OCI-LY7 (cell line): ENCODE data around the gene RASA2. TPM values are rescaled to one million over a fixed set of nuclear protein-coding genes. Genes with fewer than 3 reads are reported as not detected.

Experiments
- BruUV-seq: library from RNA; stranded (reverse); fragments of 400-500 nt; replicated peaks from 2 replicates; lab custom pipeline; 2021; lab: Mats Ljungman, UMichigan
- CTCF ChIA-PET: fragments of 300-600 bp; sonication (Branson Sonifier 250); formaldehyde crosslinking; loops from one replicate; lab custom pipeline; 2022; ENCODE audit warnings: antibody characterized with exemption; ENCODE audit not compliant: unreplicated experiment; lab: Charles Lee
- POLR2A ChIA-PET: fragments of 300-600 bp; sonication (Branson Sonifier 250); formaldehyde crosslinking; loops from one replicate; lab custom pipeline; 2022; ENCODE audit warnings: antibody characterized with exemption; lab: Charles Lee
- DNase-seq: peaks from one replicate; pipeline ENCODE4 v3.0.0-alpha.2; 2015; ENCODE audit warnings: low spot score
- H2AFZ ChIP-seq: fragments of 200-600 bp; sonication (generic), shearing (Covaris generic); 2 replicates; pipeline ENCODE4 v1.6.1; 2014; ENCODE audit warnings: mild to moderate bottlenecking, antibody characterized with exemption, low read length, moderate library complexity
- H3K27ac ChIP-seq: fragments of 200-600 bp; sonication (generic); 2 replicates; pipeline ENCODE4 v1.5.1; 2014; ENCODE audit warnings: mixed run types, low read depth, mild to moderate bottlenecking, moderate library complexity, low read length, inconsistent platforms; ENCODE audit not compliant: poor library complexity, severe bottlenecking
- H3K36me3 ChIP-seq: fragments of 200-600 bp; sonication (generic); 2 replicates; pipeline ENCODE4 v1.6.1; 2014; ENCODE audit warnings: mild to moderate bottlenecking, antibody characterized with exemption, low read length, moderate library complexity, mixed read lengths; ENCODE audit not compliant: insufficient read depth
- H3K4me1 ChIP-seq: fragments of 200-600 bp; sonication (generic); 2 replicates; pipeline ENCODE4 v1.5.1; 2014; ENCODE audit warnings: mild to moderate bottlenecking, low read length; ENCODE audit not compliant: insufficient read depth, poor library complexity, severe bottlenecking
- H3K4me2 ChIP-seq: fragments of 200-600 bp; sonication (generic); 2 replicates; pipeline ENCODE4 v1.6.1; 2014; ENCODE audit warnings: mild to moderate bottlenecking, low read length
- H3K4me3 ChIP-seq: fragments of 200-600 bp; sonication (generic); 2 replicates; pipeline ENCODE4 v1.5.1; 2014; ENCODE audit warnings: mild to moderate bottlenecking, low read depth, low read length; ENCODE audit not compliant: poor library complexity, severe bottlenecking
- H3K79me2 ChIP-seq: fragments of 200-600 bp; sonication (generic); 2 replicates; pipeline ENCODE4 v1.6.1; 2016; ENCODE audit warnings: low read depth, mild to moderate bottlenecking, low read length, moderate library complexity, mixed read lengths; ENCODE audit not compliant: insufficient read depth
- H3K9me2 ChIP-seq: fragments of 200-600 bp; sonication (generic); 2 replicates; pipeline ENCODE4 v1.6.1; 2016; ENCODE audit warnings: mild to moderate bottlenecking, low read length, mixed read lengths; ENCODE audit not compliant: insufficient read depth
- H3K9me3 ChIP-seq: fragments of 200-600 bp; sonication (generic); 2 replicates; pipeline ENCODE4 v1.6.1; 2014; ENCODE audit warnings: mild to moderate bottlenecking, mixed run types, low read length, mixed read lengths
- H4K20me1 ChIP-seq: fragments of 200-600 bp; sonication (generic); 2 replicates; pipeline ENCODE4 v1.6.1; 2014; ENCODE audit warnings: mild to moderate bottlenecking, antibody characterized with exemption, low read length, moderate library complexity, mixed read lengths; ENCODE audit not compliant: insufficient read depth
- EZH2phosphoT487 ChIP-seq: fragments of 200-600 bp; sonication (generic); IDR thresholded peaks from 2 replicates; pipeline ENCODE4 v1.6.1; 2018; ENCODE audit warnings: low read depth, borderline replicate concordance, mild to moderate bottlenecking, mixed run types, antibody characterized with exemption, low read length, moderate library complexity, mixed read lengths
- intact Hi-C: fragments of 100-400 bp; cut with micrococcal nuclease; formaldehyde crosslinking; loops from one replicate; pipeline ENCODE4 v1.10.0; 2022; ENCODE audit not compliant: unreplicated experiment
- total RNA-seq, 2 experiments: library from RNA; depleted of rRNA in 1 of 2; stranded (reverse); fragments of >200 nt in 1 of 2; shearing (Covaris generic) in 1 of 2; gene quantifications; 2 replicates each; pipeline ENCODE4 v1.2.3, GENCODE V29; 2014 to 2022
- TF ChIP-seq, protein P1 (sequence below): fragments of 200-600 bp; sonication (generic); conservative IDR thresholded peaks from 2 replicates; pipeline ENCODE4 v1.5.1; 2014; ENCODE audit warnings: mild to moderate bottlenecking, antibody characterized with exemption, low read length, moderate library complexity, mixed read lengths

The RASA2 gene
- total RNA-seq, 2 experiments from 2014 or later, result 11.0 to 21.7 TPM

DNA sequence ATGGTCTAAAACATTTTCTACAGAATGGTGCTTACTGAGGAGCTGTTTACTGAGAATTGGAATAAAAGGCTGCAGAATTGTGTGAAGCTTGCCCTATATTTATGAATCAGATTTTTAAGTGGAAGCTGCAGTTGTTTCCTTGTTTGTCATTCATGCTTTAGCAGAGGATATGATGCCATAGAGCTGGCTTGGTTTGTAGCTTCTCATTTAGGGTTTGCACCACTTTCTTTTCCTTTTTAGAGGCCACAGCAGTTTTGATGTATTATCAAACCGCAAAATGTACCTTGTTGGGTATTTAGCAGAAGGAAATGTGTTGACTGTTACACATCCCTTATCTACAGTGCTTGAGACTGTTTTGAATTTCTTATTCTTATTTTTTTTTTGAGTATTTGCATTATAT is 66.2 kb downstream of the RASA2 start:
- DNase-seq, result no peak
- no peak for TF ChIP-seq EZH2phosphoT487
- TF ChIP-seq, protein P1, sequence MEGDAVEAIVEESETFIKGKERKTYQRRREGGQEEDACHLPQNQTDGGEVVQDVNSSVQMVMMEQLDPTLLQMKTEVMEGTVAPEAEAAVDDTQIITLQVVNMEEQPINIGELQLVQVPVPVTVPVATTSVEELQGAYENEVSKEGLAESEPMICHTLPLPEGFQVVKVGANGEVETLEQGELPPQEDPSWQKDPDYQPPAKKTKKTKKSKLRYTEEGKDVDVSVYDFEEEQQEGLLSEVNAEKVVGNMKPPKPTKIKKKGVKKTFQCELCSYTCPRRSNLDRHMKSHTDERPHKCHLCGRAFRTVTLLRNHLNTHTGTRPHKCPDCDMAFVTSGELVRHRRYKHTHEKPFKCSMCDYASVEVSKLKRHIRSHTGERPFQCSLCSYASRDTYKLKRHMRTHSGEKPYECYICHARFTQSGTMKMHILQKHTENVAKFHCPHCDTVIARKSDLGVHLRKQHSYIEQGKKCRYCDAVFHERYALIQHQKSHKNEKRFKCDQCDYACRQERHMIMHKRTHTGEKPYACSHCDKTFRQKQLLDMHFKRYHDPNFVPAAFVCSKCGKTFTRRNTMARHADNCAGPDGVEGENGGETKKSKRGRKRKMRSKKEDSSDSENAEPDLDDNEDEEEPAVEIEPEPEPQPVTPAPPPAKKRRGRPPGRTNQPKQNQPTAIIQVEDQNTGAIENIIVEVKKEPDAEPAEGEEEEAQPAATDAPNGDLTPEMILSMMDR, result no peak
- H3K27ac ChIP-seq, result no peak overlapping the region
- no peaks in the 10 kb centered on the region for H3K4me1 ChIP-seq
- intact Hi-C loops, result no loop called here
- H3K36me3 ChIP-seq, result peaks cover 46% of the 10 kb centered on the region
- BruUV-seq, result no TSS peak
- ChIA-PET POLR2A (interaction anchor here (1.2 to 2.0 kb wide), 2 partner anchors 28 to 60 kb away, joined by 3 to 5 read pairs; no protein-coding TSS in a partner anchor), CTCF (no interaction called here)
- no peaks in the 10 kb centered on the region for H4K20me1 ChIP-seq
- peaks cover 3% of the 10 kb centered on the region; the same call in 1 of the 2 replicates for H3K9me3 ChIP-seq
- H3K79me2 ChIP-seq, result no peaks in the 10 kb centered on the region
- H2AFZ ChIP-seq, result no peak overlapping the region
- H3K9me2 ChIP-seq, result no peaks in the 10 kb centered on the region
- H3K4me2 ChIP-seq, result no peak overlapping the region
- H3K4me3 ChIP-seq, result no peak overlapping the region

DNA sequence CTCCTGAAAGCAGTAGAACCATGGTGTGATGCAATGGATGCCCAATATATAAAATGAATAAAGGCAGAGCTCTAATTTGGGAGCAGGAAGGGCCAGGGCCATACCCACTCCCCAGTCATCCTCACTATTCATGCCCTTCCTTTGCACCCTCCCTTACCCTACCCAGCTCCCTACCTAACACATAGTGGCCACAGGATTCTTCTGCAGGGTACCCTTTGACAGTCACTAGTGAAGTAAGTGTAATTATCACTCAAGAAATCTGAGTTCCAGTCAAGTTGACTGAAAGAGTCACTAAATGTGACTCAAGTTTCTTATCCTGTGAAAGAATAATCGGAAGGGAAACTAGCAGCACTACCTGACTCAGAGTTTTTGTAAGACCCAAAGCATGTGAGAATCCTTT is 69.2 kb downstream of the RASA2 start:
- BruUV-seq, result no TSS peak
- peaks cover 29% of the 10 kb centered on the region; the same call in 1 of the 2 replicates for H3K36me3 ChIP-seq
- TF ChIP-seq, protein P1, result no peak
- no peak for TF ChIP-seq EZH2phosphoT487
- no peaks in the 10 kb centered on the region for H3K9me2 ChIP-seq
- CTCF ChIA-PET, result no interaction called here
- POLR2A ChIA-PET, result interaction anchor here (0.6 kb wide), 1 partner anchor 144 kb away, joined by 3 read pairs; no protein-coding TSS in a partner anchor
- no peak overlapping the region for H3K27ac ChIP-seq
- no peak for DNase-seq
- H3K4me2 ChIP-seq, result no peak overlapping the region
- H3K4me1 ChIP-seq, result no peaks in the 10 kb centered on the region
- H3K9me3 ChIP-seq, result no peaks in the 10 kb centered on the region
- H3K79me2 ChIP-seq, result no peaks in the 10 kb centered on the region
- no peak overlapping the region for H2AFZ ChIP-seq
- intact Hi-C loops, result no loop called here
- H3K4me3 ChIP-seq, result no peak overlapping the region
- H4K20me1 ChIP-seq, result no peaks in the 10 kb centered on the region

DNA sequence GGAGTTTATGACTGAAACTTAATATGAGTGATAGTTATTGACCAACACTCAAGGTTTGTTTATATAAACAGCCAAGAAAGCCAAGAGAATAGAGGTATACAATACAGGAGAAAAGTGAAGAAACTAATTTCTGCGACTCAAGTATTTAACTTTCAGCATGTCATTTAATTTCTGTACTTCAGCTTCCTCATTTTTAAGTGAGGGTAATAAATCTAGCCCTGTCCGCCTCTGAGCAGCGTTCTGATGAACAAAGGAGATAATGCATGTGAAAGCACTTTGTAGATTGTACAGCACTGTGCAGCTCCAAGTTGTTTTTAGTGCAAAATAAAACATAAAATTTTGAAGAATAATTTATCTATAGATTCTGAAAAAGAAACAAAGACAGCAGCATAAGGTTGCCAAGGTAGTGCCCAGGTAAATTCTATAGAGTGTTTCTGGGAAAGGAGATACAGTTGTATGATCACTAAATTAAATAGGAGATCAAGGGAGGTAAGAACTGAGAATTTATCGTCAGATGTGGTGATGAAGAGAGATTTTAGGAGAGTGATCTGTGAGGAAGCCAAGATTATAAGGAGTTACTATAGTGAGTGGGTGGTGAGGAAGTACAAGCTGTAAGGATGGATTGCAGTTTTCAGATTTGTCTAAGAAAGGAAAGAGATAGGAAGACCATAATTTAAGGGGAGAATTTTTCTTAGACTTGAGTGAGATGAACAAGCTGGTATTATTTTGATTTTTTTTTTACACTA is 71.3 kb downstream of the RASA2 start:
- Histone ChIP-seq H3K9me2 (no peaks in the 10 kb centered on the region), H3K4me2 (no peak overlapping the region), H4K20me1 (no peaks in the 10 kb centered on the region), H3K4me3 (no peak overlapping the region), H3K36me3 (peaks cover 29% of the 10 kb centered on the region; the same call in 1 of the 2 replicates), H3K4me1 (no peaks in the 10 kb centered on the region), H3K27ac (no peak overlapping the region), H3K79me2 (no peaks in the 10 kb centered on the region), H3K9me3 (no peaks in the 10 kb centered on the region), H2AFZ (no peak overlapping the region)
- CTCF ChIA-PET, result no interaction called here
- intact Hi-C loops, result no loop called here
- no peak for DNase-seq
- no TSS peak for BruUV-seq
- TF ChIP-seq EZH2phosphoT487, result no peak
- TF ChIP-seq, protein P1, result no peak
- POLR2A ChIA-PET, result interaction anchor here (0.6 to 1.6 kb wide), 5 partner anchors 12 to 470 kb away, joined by 3 to 4 read pairs (median 3); no protein-coding TSS in a partner anchor
